ENCODE measurements around the gene HOXA7. TPM values are rescaled to one million over a fixed set of nuclear protein-coding genes. Genes with fewer than 3 reads are reported as not detected.
A peak's percentile ranks its signal among the peaks of the same experiment; 100 is the strongest.

The HOXA7 gene
- total and polyA plus RNA-seq, 8 donors: 0.98 to 34.8 (median 1.2) TPM; not detected in 1

DNA sequence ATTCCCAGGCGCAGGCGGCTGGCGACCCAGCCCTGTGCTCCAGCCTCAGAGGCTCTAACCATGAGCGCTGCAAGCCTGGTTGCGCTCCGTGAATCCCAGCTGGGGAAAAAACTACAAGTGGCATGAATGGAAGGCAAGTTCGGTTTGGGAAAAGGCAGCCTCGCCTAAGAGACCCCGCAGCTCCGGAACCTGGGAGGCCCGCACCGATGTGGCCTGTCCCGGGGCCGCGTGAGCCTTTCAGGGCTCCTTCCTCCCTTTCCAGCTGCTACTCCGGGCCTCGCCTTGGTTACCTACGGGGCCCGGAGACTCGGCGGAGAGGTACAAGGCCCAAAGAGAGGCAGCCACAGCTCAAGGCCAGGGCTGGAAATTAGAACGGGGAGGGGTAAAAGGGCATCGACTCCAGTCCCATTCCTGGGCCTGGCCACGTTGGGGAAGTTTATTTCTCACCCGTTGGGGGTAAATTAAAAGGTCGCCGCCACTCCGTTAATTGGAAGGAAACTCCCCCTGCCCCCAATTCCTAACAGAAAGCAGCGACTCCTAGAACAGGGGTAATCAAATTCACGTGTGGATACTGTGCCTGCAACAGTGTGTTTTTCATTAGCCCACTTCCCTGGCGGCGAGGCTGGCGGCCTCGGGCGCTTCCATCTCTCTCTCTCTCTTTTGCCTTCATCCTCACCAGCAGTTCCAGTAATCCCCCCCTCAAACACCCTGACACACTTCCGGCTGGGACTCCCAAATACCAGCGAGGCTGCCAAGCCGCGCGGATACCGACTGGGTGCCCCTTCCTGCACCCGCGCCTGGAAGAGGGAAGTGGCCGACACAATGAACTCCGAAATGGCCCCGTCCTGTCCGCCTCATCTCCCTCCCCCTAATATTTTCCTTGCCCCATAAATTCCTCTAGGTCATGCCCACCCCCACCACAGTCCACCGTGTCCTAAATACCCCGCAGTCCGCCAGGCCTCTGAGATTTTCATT lies 10.3 kb upstream of the HOXA7 start:
- DNase-seq: no peak
- Histone ChIP-seq H3K27ac (no peak overlapping the region), H3K36me3 (no peaks in the 10 kb centered on the region), H3K4me1 (peaks cover 17 to 46% (median 41%) of the 10 kb centered on the region in 4 donors), H3K27me3 (peaks cover 55 to 100% (median 93%) of the 10 kb centered on the region in 3 donors), H3K9me3 (peaks cover 0 to 30% (median 9%) of the 10 kb centered on the region in 4 donors), H3K4me3 (peak overlapping the region in 1 of 4 donors; percentile 41)
- intact Hi-C loops (cut with DNase I; ENCODE audit: low total_unique reads): no loop called here
- TF ChIP-seq POLR2A (IDR thresholded peaks at IDR 0.05) (no peak), EP300 (IDR thresholded peaks at IDR 0.05) (no peak), POLR2AphosphoS5 (IDR thresholded peaks at IDR 0.05) (no peak)
- TF ChIP-seq, protein P1, sequence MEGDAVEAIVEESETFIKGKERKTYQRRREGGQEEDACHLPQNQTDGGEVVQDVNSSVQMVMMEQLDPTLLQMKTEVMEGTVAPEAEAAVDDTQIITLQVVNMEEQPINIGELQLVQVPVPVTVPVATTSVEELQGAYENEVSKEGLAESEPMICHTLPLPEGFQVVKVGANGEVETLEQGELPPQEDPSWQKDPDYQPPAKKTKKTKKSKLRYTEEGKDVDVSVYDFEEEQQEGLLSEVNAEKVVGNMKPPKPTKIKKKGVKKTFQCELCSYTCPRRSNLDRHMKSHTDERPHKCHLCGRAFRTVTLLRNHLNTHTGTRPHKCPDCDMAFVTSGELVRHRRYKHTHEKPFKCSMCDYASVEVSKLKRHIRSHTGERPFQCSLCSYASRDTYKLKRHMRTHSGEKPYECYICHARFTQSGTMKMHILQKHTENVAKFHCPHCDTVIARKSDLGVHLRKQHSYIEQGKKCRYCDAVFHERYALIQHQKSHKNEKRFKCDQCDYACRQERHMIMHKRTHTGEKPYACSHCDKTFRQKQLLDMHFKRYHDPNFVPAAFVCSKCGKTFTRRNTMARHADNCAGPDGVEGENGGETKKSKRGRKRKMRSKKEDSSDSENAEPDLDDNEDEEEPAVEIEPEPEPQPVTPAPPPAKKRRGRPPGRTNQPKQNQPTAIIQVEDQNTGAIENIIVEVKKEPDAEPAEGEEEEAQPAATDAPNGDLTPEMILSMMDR (IDR thresholded peaks at IDR 0.05): no peak
- 9 to 17% (median 15%) methylated on average over 43 to 50 of the region's 50 CpGs for WGBS, 5 donors

DNA sequence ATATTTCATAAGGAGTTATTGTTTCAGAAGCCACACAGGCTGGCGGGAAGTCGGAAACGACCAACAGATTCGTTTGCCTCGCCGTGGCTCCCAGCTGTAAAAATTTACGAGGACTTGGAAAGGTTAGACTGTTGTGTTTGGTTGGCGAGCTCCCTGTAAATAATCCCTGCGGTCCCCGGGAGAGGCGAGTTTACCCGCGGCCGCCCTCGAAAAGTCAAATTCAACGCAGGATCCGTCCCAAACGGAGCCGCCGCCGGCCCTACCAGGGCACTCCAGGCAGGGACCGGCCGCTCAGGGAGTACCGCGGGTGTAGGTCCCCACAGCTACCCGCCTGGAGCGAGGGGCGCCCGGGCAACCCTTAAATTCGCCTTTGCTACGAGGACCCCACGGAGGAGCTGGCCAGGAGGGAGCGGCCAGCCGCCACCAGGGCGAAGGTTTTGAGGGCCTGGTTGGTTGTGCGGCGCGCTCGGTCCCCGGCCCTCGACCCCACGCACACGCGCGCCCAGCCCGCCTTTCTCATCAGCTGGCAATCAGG lies 9.6 kb upstream of the HOXA7 start:
- Histone ChIP-seq H3K4me3 (peak overlapping the region; percentile 16 to 41 (median 28)), H3K27me3 (peaks cover 55 to 100% (median 93%) of the 10 kb centered on the region in 3 donors), H3K36me3 (no peaks in the 10 kb centered on the region), H3K27ac (no peak overlapping the region), H3K9me3 (peaks cover 0 to 30% (median 9%) of the 10 kb centered on the region in 4 donors), H3K4me1 (peaks cover 22 to 49% (median 46%) of the 10 kb centered on the region in 4 donors)
- intact Hi-C loops (cut with DNase I; ENCODE audit: low total_unique reads): no loop called here
- TF ChIP-seq, protein P1 (IDR thresholded peaks at IDR 0.05): no peak
- TF ChIP-seq EP300 (IDR thresholded peaks at IDR 0.05): no peak
- no peak for TF ChIP-seq POLR2AphosphoS5 (IDR thresholded peaks at IDR 0.05)
- TF ChIP-seq POLR2A (IDR thresholded peaks at IDR 0.05): no peak
- no peak for DNase-seq
- WGBS, 5 donors: 10 to 20% (median 10%) methylated on average over 33 to 46 of the region's 46 CpGs

DNA sequence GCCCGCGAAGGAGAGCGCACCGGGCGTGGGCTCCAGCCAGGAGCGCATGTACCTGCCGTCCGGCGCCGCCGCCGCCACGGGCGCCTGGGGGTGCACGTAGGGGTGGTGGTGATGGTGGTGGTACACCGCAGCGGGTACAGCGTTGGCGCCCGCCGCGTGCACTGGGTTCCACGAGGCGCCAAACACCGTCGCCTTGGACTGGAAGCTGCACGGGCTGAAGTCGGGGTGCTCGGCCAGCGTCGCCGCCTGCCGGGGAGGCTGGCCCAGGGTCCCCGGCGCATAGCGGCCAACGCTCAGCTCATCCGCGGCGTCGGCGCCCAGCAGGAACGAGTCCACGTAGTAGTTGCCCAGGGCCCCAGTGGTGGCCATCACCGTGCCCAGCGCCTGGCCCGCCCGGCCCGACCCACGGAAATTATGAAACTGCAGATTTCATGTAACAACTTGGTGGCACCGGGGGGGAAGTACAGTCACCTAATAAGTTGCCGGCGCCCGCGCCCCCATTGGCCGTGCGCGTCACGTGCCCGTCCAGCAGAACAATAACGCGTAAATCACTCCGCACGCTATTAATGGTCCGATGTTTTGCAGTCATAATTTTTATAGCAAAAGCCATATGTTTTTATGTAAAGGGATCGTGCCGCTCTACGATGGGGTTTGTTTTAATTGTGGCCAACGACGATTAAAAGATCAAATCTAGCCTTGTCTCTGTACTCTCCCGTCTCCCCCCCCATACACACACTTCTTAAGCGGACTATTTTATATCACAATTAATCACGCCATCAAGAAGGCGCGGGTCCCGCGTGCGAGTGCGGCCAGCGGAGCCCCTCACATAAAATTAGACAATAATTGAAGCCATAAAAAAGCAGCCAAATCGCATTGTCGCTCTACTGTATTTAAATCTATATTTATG lies 8.9 kb upstream of the HOXA7 start, which contains the start of gene HOXA9:
Gene HOXA9 (minus strand): TSS at position 449 of the 907 bp plus-strand sequence. CDS start 80 bp downstream, at position 369.
- TF ChIP-seq POLR2AphosphoS5 (IDR thresholded peaks at IDR 0.05) (no peak), POLR2A (IDR thresholded peaks at IDR 0.05) (no peak), EP300 (IDR thresholded peaks at IDR 0.05) (no peak)
- TF ChIP-seq, protein P1 (IDR thresholded peaks at IDR 0.05): no peak
- intact Hi-C loops (cut with DNase I; ENCODE audit: low total_unique reads): no loop called here
- no peaks in the 10 kb centered on the region for H3K36me3 ChIP-seq
- 5 to 14% (median 11%) methylated on average over 32 to 82 of the region's 82 CpGs for WGBS, 5 donors
- H3K4me3 ChIP-seq: peak within 1 kb of the TSS; percentile 16 to 41 (median 28)
- H3K4me1 ChIP-seq: peaks cover 24 to 56% (median 53%) of the 10 kb centered on the region in 4 donors
- peaks cover 55 to 100% (median 93%) of the 10 kb centered on the region in 3 donors for H3K27me3 ChIP-seq
- peak within 1 kb of the TSS in 1 of 5 donors; percentile 6 for H3K27ac ChIP-seq
- H3K9me3 ChIP-seq: peaks cover 0 to 30% (median 9%) of the 10 kb centered on the region in 4 donors
- DNase-seq: no peak
